ENCODE data around the gene HTT.

DNA sequence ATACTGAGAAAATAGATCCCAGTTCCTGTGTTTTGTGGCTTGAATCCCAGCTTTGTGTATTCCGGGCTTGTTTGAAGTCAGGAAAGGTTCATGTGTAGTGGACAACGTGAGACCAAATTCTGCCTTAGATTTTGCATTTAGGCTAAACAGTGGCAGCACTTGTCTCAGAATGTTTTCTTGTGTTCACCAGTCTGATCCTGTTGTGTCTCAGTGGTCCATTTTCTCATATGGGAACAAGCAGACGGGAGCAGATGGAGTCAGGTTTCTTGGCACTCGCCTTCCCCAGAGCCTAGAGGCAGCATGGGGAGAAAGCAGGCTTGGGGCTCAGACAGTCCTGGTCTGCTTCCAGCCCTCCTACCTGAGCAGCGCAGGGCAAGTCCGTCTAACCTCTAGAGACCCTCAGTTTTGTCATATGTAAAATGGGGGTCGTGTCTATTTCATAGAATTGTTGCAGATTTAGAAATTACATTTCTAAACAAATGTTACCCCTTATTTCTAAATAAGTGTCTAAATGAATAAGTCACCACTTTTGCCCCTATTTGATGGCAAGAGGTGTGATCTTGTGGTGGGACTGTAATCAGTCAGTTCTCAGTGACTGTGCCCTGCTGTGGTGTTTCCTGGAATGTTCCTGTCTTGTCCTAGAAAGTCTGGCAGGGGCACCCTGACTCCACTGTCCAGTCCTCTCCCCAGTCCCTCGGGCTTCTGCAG is 146.1 kb downstream of the HTT start:
- TF ChIP-seq POLR2A (IDR thresholded peaks at IDR 0.05) (no peak), POLR2AphosphoS5 (IDR thresholded peaks at IDR 0.05) (no peak)
